GM21576 (cell line): ENCODE measurements around the gene MPL.
"Not testable (repeated sequence)": the region's sequence is repeated elsewhere in the genome, so short reads cannot be mapped to it uniquely, and the experiment has no call there.

ENCODE experiments used
- ATAC-seq: cut with Tn5 transposase; IDR thresholded peaks from one replicate; pipeline ENCODE4 v1.9.1; 2021; ENCODE audit warnings: mild to moderate bottlenecking, moderate library complexity; ENCODE audit not compliant: unreplicated experiment

The MPL gene

GRCh38 chr1:43369779-43370178, 32.2 kb downstream of the MPL start:
- ATAC-seq = not testable (repeated sequence)

- no peak for ATAC-seq
Measured at GRCh38 chr1:43370564-43370963, 32.9 kb downstream of the MPL start.

- no peak for ATAC-seq
Measured at GRCh38 chr1:43372172-43372571, 34.6 kb downstream of the MPL start.

DNA sequence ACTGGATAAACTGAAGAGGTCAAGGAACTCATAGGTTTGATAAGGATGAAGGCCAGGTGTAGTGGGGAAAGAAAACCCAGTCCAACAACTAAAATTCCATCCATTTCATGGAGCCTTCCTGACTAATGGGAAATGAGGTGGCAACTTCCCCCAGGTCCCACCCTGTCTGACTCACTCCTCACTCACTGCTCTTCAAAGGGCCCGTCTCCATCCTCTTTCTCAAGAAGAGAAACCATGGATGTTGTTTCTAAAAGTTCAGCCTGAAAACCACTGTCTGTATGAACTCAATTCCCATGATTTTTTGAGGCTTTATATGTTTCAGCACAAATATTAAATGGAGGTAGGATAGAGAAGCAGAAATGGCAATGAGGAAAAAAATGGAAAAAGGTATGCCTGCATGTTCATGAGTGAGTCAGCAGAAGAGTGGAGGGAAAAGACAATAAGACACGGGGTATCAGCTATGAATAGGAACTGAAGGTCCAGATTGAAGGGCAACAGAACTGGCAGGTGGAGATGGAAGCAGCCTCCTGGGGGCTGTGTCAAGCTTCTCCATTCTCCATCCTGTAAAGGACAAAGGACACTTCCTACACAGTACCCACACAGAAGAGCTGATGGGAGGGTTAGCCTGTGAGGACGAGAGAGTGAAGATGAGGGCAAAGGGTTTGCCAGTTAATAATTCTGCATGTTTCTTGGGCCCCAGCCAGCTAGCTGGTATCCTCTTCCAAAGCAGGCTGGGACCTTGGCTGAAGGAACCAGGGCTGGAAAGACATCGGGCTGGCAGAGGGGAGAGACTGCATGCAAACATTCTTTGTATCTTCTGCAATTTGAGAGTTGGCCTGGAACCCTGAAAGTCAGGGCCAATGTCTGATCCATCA, 35.7 kb downstream of the MPL start:
- no peak for ATAC-seq

- no peak for ATAC-seq
Measured at GRCh38 chr1:43376723-43377235, 39.2 kb downstream of the MPL start.

DNA sequence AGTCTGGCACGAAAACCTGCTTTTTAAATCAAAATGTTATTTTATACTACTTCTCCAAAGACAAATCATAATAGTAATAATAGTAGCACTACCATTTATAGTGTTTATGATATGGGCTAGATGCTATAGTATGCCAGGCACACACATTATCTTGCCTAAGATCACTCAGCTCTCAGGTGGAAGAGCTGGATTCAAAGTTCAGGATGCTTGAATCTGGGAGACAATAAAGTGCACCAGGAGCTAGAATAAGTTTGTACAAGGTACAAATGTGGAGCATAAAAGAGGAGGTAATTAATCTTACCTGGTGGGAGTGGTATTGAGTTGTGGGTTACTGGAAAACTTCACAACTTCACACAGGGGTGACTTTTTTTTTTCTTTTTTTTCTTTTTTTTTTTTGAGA, 40.2 kb downstream of the MPL start:
- no peak for ATAC-seq

DNA sequence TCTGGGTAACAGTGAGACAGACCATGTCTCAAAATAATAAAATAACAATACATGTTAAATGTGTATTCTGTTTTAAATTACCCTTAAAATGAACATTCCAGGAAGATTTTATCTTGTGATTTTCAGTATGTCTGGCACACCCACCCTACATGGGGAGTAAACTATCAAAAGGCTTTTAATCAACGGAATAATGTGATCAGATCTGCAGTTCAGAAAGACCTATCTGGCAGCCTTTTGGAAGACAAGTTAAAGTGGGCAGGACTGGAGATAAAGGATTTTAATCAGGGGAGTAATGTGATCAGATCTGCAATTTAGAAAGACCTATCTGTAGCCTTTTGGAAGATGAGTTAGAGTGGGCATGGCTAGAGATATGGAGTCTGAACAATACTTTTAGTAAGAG, 41.9 kb downstream of the MPL start:
- no peak for ATAC-seq

DNA sequence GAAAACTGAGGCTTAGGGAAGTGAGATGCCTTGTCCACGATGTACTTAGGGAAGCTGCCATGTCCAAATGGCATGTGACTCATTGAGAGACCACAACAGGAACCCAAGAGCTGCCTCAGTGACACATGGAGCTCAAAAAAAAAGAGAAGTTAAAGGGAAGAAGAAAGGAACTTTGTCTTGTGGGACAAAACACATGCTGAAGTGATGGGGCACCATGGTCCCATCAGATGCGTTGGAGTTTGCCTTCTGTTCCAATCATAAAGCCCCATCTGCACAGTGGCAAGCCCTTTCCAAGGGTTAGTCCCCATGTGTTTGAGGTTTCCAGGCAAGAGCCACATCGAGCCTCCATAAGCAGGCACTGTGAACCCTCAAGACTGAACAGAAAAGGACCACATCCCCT, 44.0 kb downstream of the MPL start:
- no peak for ATAC-seq

DNA sequence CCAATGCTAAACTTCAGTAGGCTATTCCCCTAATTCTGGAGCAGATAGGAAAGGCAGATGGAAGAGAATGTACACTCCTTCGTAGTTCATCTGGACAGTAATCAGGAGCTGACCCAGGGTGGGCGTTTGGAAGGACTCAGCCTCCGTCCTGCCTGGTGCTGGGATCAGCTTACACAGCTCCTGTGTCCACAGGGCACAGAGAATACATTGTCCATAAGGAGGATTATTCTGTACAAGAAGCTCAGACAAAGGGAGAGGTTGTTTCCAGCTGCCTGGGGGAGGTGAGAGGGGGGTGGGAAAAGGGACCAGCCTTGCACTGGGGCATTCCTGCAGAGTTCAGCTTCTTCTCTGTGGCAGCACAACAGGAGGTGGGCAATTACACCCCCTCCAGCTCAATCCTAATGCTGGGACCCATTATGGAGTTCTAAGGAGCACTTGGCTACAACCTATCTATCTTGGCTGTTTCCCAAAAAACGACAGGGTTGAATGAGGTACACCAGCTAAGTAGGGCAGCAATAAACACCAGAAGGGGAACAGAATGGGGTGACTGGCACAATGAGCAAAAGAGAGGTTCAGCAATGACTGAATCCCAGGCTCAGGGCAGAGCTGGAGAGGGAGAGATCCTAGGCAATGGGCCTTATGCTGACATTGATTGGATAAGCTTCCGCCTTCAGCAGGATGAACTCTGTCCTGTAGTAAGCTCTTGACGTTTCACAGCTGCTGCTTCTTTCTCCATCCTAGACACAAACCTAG, 44.6 kb downstream of the MPL start:
- ATAC-seq = no peak

DNA sequence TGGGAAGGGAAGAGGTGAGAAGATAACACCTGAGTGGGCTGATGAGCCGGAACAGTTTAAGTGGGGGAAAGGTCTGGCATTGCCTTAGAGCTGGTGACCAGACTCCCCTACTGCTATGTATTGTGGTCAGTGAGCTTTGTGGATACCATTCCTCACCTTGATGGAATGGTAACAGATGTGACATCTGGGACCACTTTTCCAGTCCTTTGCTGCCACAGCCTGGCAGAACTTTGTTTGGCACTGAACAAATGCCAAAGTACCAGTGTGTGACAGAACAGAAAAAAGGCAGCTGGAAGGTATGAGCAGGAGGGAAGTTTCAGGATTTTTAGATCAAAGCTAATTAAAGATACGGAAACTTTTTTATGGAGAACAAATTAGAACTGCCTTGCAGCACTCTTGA, 45.8 kb downstream of the MPL start:
- ATAC-seq = no peak

- ATAC-seq = no peak
Measured at GRCh38 chr1:43386676-43387075, 49.1 kb downstream of the MPL start.

DNA sequence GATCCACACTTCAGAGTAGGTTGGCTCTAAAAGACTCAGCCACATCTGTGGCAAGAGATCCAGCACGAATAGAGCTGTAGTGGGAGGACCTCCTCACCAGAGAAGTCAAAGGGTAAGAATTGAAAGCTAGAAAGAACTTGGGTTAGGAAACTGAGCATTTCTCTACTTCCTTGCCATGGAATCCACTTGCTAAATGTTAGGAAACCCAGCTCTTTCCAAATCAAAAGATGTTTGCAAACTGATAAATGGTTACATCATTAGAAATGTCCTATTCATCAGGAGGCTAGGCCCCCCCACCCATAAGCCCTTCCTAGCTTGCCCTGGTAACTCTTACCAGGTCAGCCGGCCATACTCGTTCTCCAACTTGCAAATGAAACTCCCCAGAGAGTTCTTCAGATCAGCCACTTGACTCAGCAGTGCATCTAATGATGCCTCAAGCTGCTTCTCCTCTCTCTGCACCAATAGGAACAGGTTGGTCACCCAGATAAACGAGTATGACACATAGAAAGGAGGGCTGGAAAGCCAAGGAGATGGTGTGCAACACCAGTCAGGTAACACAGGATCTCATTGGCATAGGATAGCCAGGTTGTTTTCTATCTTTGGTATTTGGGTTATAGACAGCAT, 50.5 kb downstream of the MPL start:
- no peak for ATAC-seq

GRCh38 chr1:43388613-43389012, 51.0 kb downstream of the MPL start:
- ATAC-seq = no peak

DNA sequence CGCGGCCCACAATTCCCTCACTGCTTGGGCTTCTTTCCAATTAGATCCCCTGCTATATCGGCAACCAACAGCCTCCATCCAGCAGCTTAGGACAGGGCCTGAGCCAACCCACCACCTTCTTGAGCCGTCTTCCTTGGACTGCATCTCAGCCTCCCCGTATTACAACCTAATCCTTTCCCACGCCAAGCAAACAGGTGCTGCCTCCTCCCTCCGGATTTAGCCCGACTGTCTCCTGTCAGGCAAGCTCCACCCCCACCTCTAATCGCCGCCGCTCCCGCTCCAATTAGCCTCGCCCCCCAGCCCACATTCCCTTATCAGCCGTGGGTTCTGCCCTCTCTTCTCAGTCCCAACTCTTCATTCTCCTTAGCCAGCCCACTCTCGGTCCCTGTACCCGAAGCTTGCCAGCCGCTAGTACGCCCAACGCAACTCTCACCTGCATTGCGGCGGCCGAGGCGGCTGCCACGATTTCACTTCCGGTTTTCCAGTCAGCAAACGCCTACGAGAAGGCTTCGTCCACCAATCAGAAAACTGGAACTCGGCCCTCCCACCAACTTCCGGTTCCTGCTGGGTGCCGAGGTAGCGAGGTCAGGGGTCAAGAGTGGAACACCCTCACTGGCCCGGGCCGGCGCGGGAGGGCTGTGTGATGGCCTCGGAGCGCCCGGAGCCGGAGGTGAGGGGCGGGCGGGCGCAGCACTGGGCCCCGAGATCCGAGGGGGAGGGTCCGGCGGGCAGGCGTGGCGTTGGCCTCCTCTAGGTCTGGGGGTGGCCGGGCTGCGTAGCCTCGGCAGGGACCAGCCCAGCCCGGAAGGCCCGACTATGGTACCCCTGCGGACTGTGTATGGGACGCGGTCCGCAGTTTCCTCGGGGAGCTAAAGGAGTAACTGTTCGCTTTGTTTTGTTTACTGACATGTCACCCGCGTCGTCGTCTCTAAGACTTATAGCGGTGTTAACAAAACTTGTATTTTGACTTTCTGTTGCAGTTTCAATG, 52.0 kb downstream of the MPL start, which contains the start of the genes MED8 and SZT2:
MED8 (minus strand) TSS at position 475 of the 988 bp plus-strand sequence; CDS start at position 439, 36 bp downstream.
SZT2 (plus strand) TSS at position 574 of the 988 bp plus-strand sequence; CDS start at position 644, 70 bp downstream.
- peak; percentile 90 for ATAC-seq

GRCh38 chr1:43392702-43393101, 55.1 kb downstream of the MPL start:
- ATAC-seq = no peak

DNA sequence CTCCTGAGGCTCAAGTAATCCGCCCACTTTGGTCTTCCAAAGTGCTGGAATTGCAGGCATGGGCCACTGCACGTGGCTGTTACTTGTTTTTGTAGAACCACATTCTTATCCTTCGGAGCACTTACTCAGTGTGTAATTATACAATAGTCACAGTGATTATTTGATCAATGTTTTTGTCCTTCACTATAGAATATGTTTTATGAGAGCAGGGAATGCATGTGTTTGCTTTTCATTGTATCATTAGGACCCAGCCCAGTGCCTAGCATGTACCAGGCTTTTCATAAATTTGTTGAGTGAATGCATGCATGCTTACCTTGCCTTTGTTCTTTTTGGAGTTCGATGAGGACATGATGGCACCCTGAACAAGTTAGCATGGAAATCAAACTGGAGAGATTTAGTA, 57.9 kb downstream of the MPL start:
- no peak for ATAC-seq

DNA sequence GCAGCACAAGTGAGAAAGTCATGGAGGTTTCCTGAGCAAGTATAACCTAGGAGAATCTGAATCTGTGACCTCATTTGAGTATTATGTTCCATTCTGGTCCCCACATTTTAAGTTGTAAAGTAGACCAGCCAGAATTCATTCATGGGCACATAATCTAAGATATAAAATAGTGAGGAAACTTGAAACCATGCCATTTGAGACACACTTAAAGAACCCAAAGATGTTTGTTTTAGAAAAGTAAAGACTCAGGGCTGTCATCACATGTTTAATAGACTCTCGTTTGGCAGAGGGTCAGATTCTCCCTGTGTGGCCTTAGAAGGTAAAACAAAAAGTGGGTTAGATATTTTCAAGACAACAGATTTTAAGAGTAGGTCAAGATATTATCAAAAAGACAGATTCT, 58.4 kb downstream of the MPL start:
- no peak for ATAC-seq

DNA sequence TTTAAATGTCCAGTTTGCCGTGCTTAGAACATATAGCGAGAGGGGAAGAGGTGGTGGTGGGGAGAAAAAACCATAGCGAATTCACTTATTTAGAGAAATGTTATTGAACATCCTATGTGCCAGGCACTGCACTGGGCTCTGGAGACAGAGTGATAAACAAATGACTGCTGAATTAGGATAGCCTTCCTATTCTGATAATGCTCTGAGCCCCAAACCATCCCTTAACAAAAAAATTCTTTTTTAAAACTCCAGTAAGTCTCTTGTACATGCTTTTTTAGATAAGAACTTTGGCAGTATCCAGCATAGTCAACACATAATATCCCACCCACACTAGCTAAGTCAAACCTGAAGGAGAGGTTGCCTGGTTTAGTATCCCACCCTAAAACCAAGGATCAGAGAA, 60.6 kb downstream of the MPL start:
- no peak for ATAC-seq

DNA sequence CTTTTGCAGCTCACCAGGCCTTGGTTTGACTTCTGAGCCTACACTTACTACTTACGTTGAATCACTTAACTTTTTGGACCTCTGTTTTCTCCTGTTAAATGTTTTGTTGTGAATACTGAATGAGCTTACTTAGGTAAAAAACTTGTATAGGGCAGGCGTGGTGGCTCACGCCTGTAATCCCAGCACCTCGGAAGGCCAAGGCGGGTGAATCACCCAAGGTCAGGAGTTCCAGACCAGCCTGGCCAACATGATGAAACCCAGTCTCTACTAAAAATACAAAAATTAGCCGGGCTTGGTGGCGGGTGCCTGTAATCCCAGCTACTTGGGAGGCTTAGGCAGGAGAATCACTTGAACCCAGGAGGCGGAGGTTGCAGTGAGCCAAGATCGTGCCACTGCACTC, 62.8 kb downstream of the MPL start:
- ATAC-seq = not testable (repeated sequence)
